HG02759 (cell line): ENCODE results near the gene SUN1.
"Not testable (repeated sequence)": the region's sequence is repeated elsewhere in the genome, so short reads cannot be mapped to it uniquely, and the experiment has no call there.

Experiments used
- ATAC-seq: cut with Tn5 transposase; IDR thresholded peaks from one replicate; pipeline ENCODE4 v1.9.1; 2021; ENCODE audit warnings: mild to moderate bottlenecking, moderate library complexity; ENCODE audit not compliant: unreplicated experiment

SUN1 gene, protein sequence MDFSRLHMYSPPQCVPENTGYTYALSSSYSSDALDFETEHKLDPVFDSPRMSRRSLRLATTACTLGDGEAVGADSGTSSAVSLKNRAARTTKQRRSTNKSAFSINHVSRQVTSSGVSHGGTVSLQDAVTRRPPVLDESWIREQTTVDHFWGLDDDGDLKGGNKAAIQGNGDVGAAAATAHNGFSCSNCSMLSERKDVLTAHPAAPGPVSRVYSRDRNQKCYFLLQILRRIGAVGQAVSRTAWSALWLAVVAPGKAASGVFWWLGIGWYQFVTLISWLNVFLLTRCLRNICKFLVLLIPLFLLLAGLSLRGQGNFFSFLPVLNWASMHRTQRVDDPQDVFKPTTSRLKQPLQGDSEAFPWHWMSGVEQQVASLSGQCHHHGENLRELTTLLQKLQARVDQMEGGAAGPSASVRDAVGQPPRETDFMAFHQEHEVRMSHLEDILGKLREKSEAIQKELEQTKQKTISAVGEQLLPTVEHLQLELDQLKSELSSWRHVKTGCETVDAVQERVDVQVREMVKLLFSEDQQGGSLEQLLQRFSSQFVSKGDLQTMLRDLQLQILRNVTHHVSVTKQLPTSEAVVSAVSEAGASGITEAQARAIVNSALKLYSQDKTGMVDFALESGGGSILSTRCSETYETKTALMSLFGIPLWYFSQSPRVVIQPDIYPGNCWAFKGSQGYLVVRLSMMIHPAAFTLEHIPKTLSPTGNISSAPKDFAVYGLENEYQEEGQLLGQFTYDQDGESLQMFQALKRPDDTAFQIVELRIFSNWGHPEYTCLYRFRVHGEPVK

DNA sequence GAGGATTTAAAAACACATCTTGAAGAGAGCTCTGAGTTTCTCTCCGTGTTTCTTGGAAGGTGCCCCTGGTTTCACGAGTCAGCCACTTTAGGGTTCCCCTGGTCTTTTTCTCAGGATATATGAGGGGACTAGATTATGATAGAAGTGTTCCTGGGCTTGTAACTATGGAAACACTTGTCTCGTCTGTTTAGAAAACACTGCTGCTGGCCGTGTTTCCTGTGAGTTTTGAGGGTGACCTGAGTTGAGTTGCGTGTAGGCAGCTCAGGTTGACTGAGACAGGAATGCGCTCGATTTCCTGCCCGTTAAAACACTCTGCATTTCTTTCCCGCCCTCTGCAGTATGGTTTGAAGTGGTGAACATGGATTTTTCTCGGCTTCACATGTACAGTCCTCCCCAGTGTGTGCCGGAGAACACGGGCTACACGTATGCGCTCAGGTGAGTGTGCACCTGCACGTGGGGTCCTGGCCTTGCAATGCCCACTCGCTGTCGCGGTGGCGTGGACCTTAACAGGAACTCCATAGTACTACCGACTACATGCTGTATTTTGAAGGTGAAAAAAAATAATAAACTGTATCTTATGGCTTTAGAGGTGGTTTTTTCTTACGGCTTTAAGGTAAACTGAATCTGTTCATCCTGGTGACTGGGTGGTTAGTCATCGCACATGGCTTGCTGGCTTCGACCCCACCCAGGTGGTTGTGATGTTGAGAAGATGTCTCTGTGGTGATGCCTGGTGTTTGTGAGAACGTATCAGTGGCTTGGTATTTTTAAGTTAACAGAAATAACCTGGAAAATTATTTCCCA is at the start of gene SUN1:
Gene SUN1, plus strand, starts transcription at position 310 of the 801 bp plus-strand sequence. Its CDS starts 49 bp downstream, at position 359.
- peak; percentile 49 for ATAC-seq

- ATAC-seq: no peak
These were observed 49.4 kb upstream of the SUN1 start for GRCh38 chr7:782718-783449.

DNA sequence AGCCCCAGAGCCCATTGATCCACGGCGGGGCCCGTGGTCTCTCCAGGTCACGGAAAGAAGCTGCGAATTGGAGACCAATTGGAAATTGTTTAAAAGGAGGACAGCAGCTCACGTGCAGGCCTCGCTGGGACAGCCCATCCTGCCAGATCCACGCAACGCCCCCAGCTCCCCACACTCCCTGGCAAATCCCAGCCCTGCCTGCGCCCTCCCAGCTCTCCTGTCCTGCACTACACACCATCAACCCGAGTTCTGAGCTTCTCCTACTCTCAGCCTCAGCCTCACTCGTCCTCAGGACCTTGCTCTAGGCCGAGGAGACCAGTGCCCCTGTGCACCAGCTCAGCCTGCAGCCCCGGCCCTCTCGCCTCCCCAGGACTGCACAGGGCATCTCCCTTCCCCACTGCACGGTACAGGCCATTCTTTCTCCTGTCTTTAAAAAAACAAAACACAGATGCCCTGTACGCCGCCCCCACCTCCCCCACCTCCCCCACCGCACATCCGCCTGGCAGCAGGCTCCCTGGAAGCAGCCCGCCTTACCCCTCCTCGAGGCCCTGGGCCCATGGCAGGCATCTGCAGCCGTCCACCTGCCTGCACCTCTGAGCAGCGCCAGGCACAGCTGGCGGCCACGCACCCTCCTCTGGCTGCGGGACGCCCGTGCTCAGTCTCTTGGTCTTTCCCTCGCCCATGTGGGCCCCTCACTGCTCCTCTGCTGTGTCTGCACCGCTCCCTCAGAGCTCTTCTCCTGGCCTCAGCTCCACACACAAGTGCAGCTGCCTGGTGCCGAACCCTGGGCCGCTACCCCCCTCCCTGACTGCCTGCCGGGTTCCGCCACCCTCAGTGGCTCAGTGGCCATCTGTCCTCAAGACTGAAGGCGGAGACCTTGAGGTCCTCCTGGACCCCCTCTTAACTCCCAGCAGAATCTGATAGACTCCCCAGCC is 48.5 kb upstream of the SUN1 start:
- ATAC-seq: no peak

DNA sequence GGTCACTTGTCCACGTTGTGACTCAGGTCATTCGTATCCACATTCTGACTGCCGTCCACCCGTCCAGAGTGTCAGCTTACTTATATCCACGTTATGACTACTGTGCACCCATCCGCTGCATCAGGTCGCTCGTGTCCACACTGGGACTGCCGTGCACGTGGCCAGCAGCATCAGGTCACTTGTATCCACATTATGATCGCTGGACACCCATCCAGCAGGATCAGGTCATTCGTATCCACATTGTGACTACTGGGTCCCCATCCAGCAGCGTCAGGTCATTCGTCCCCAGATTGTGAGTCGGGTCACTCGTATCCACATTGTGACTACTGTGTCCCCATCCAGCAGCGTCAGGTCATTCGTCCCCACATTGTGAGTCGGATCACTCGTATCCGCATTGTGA is 47.3 kb upstream of the SUN1 start:
- ATAC-seq: no peak

DNA sequence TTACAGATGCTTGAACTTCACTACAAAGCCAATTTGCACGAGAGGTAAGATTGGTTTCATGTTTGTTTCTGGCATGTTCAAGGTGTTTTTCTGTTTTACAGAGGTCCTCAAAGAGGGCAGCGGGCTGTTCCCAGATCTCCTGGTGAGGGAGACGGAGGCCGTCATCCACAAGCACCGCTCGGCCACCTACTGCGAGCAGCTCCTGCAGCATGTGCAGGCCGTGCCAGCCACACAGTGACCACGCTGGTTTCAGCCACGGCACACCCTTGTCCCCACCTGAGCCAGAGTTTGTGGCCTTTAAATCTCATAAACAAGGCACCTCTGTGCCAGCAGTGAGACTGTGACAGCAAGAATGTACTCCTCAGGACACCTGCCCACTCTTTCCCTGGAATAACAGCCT is 46.9 kb upstream of the SUN1 start:
- ATAC-seq: no peak

DNA sequence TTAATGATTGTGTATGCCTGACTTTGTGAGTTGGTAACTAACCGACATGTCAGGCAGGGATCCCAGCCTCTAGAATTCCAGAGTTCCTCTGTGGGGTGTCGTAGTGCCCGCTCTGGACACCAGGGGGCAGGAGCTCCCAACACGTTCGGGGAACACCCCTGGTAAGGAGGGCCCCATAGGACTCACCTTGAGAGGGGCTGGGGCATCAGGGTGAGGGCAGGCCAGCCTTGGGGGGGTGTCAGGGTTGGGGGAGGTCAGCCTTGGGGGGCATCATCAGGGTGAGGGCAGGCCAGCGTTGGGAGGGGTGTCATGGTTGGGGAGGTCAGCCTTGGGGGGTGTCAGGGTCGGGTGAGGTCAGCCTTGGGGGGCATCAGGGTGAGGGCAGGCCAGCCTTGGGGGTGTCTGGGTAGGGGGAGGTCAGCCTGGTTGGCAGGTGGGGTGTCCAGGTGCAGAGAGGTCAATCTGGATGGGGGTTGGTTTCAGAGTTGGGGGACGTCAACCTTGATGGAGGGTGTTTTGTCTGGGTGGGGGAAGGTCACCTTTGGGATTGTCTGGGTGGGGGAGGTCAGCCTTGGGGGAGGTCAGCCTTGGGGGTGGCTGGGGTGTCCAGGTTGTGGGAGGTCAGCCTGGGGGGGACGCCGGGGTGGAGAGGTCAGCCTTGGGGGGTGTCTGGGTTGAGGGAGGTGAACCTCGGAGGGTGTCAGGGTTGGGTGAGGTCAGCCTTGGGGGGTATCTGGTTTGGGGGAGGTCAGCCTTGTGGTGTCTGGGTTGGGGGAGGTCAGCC is 45.6 kb upstream of the SUN1 start:
- no peak for ATAC-seq

DNA sequence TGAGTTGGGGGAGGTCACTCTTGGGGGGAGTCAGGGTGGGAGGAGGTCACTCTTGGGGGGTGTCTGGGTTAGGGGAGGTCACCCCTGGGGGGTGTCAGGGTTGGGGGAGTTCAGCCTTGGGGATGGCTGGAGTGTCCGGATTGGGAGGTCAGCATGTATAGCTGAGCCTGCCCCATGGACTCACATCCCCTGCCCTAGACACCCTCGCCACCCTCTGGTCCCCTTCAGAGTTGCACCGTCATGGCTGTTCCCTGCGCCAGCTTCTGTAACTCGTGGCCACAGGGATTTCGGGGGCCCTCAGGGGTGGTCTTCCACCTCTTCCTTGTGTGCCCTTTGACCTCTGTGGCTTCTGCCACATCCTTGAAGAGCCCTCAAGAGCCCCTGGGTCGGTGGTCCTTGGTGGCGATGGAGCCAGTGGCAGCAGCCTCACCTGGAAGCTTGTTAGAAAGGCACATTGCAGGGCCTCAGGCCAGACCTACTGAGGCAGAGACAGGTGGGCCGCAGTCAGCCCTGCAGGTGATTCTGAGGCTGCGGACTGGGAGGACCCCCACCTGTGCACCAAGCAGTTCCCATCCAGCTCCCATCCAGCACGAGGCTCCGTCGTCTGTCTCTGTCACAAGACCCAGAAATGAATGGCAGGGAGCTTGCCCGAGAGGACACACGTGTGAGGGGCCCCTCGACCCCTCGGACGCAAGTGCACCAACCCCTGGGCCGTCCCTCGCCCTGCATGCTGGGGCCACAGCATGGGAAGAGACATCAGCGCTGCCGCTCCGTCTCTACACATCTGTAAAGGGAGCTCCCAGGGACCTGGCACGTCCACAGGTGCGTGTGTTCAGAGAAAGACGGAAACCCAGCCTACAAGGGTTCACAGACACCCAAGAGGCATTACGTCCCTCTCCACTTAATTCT is 44.7 kb upstream of the SUN1 start:
- no peak for ATAC-seq

- ATAC-seq: no peak
These were observed 40.8 kb upstream of the SUN1 start for GRCh38 chr7:791519-791918.

DNA sequence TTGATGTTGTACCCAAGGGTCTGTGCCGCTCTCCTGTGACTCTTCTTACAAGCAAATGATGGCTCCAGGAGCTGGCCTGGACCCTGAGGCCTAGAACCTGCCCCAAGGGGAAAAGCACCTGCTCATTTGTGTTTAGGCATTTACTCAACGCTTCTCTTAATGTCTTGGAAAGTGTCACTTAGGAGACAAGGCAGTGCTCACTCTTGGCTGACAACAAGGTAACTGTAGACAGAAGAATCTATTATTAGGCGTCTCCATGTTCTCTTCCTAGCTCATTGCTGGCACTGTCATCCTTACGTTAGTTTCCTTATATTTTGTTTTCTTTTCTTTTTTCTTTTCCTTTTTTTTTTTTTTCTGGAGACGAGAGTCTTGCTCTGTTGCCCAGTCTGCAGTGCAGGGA is 38.1 kb upstream of the SUN1 start:
- no peak for ATAC-seq

GRCh38 chr7:794671-795329 is 37.5 kb upstream of the SUN1 start:
- ATAC-seq: no peak

DNA sequence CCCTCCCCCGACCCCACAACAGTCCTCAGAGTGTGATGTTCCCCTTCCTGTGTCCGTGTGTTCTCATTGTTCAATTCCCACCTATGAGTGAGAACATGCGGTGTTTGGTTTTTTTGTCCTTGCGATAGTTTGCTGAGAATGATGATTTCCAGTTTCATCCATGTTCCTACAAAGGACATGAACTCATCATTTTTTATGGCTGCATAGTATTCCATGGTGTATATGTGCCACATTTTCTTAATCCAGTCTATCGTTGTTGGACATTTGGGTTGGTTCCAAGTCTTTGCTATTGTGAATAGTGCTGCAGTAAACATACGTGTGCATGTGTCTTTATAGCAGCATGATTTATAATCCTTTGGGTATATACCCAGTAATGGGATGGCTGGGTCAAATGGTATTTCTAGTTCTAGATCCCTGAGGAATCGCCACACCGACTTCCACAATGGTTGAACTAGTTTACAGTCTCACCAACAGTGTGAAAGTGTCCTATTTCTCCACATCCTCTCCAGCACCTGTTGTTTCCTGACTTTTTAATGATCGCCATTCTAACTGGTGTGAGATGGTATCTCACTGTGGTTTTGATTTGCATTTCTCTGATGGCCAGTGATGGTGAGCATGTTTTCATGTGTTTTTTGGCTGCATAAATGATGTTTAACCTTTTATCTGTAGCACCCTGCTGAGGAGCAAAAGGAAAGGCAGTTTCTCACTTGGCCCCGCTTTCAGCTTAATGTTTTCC is 35.7 kb upstream of the SUN1 start:
- ATAC-seq: not testable (repeated sequence)

DNA sequence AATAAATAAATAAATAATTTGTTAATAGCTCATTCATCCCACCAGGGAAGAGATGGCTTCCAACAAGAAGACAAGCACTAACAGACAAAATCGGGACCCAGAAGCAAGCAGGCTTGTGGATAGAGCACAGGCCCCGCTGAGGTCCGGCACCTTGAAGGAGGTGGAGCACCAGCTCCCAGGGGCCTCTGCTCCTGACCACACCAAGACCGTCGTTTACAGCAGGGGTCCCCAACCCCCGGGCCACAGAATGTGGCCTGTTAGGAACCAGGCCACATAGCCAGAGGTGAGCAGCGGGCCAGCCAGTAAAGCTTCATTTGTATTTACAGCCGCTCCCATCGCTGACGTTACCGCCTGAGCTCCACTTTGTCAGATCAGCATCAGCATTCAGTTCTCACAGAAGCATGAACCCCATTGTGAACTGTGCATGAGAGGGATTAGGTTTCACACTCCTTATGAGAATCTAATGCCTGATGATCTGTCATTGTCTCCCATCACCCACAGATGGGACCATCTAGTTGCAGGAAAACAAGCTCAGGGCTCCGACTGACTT is 33.3 kb upstream of the SUN1 start:
- ATAC-seq: no peak

DNA sequence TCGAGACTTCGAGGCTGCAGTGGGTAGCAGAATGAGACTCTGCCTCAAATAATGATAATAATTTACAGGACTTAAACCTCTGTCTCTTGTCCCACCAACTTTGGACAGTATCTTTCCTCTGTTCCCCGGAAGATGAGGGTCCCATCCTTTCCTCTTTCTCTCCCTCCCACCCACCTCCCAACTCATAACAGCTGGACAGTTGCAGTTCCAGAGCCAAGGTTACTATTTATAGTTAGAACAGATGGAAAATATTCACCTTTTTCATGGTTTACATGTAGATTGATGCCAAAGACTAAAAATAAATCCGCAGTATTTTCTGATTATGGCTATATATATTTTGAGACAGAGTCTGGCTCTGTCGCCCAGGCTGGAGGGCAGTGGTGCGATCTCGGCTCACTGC is 31.6 kb upstream of the SUN1 start:
- ATAC-seq: no peak

DNA sequence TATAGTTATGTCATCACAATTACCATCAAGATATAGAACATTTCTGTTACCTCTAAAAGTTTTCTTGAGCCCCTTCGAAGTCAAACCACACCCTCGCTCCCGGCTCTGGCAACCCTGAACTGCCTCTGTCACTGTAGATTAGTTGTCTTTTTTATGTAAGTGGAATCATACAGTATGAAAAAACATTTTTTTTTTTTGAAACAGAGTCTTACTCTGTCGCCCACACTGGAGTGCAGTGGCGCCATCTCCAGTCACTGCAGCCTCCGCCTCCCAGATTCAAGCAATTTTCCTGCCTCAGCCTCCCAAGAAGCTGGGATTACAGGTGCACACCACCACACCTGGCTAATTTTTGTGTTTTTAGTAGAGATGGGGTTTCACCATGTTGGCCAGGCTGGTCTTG is 30.9 kb upstream of the SUN1 start:
- not testable (repeated sequence) for ATAC-seq

GRCh38 chr7:801940-802381 is 30.3 kb upstream of the SUN1 start:
- no peak for ATAC-seq
